Activated naive CD4-positive, alpha-beta T cell (primary cell): ENCODE results near the gene SPEF1.
A peak's percentile ranks its signal among the peaks of the same experiment; 100 is the strongest.
"Not testable (repeated sequence)": the region's sequence is repeated elsewhere in the genome, so short reads cannot be mapped to it uniquely, and the experiment has no call there.

Source experiments
- DNase-seq, 4 experiments: peaks; one replicate each; lab custom pipeline; 2025; lab: John Stamatoyannopoulos, UW

The SPEF1 gene

DNA sequence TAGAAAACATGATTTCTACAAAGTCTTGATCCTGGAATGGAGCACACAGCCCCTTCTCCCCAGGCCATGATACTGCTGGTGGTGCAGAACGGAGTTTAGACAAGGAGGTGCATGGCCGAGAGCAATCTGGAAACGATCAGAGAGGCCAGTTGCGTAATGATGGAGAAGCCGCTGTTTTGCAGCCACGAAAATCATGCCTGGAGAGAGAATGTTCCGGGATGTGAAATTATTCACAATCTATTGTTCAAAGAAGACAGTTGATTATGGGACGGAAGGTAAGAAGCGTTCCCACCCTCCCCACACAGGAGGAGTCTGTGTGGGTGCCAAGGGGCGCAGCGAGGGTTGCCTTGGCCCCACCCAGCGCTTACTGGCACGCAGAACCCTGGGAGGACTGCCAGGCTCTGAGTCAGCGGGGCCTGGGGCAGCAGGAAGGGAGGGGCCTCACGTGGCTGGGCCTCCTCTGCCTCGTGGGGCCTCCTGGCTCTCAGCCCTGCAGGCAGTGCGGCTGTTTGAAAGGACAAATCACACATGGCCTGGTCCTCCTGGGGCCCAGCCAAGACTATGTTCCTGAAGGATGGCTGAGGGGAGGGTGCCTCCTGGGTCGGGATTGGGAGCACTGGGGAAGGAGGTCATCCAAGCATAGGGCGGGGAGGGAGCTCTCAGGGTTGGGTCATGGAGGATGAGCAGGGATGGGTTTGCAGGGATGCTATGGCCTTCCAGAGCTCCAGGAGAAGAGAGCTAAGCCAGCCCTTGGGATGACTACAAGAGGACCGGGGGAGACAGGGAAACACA lies 30.4 kb upstream of the SPEF1 start:
- DNase-seq = peak; percentile 52 to 95 (median 76)

- DNase-seq = no peak
Observed at GRCh38 chr20:3808544-3808943, 27.3 kb upstream of the SPEF1 start.

GRCh38 chr20:3804781-3805180 lies 23.5 kb upstream of the SPEF1 start:
- no peak for DNase-seq

GRCh38 chr20:3804254-3804751 lies 23.1 kb upstream of the SPEF1 start:
- DNase-seq = no peak

- DNase-seq = no peak
Observed at GRCh38 chr20:3803854-3804253, 22.6 kb upstream of the SPEF1 start.

DNA sequence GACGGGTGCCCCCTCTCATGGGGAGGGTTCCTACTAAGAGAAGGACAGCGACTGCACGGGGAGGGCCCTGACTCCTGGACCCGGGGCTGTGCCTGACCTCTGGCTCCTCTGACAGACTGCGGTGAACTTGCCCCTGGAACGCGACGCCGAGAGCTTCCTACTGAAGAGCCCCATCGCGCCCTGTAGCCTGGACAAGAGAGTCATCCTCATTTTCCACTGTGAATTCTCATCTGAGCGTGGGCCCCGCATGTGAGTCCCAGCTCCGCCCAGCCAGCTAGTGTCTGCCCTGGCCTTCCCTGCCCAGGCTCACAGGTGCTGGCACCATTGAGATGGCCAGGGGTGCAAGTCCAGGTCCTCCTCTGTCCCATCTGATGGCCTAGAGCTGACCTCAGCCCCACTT lies 22.0 kb upstream of the SPEF1 start:
- no peak for DNase-seq

GRCh38 chr20:3802524-3803239 lies 21.4 kb upstream of the SPEF1 start:
- no peak for DNase-seq

GRCh38 chr20:3801846-3802245 lies 20.6 kb upstream of the SPEF1 start:
- DNase-seq = no peak

DNA sequence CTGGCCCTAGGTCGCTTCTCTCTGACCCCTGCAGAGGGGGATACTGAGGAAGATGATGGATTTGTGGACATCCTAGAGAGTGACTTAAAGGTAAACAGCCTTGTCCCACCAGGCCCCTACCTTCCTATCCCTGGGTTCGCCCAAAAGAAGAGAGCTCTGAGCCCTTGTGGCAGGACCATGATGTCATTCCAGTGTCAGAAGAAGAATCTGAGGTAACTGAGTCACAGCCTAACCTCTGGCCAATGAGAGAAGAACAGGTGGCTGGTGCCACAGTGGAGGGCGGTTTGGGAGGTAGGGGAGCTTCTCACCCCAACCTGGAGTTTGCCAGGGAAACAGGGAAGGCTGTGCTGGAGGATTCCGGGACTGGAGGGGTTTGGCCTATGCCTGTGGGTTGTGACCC lies 20.1 kb upstream of the SPEF1 start:
- no peak for DNase-seq

DNA sequence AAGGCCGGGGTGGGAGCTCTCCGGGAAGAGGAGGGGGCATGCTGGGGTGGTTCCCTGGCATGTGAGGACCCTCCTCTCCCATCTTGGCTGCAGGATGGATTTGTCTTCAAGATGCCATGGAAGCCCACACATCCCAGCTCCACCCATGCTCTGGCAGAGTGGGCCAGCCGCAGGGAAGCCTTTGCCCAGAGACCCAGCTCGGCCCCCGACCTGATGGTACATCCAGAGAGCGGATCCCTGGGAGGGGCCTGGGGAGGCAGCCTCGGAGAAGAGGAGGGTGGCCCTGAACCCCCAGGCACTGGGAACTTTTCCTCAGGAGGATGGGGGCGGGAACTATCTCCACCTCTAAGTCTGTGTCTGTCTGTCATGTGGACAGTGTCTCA lies 19.6 kb upstream of the SPEF1 start:
- DNase-seq = no peak

DNA sequence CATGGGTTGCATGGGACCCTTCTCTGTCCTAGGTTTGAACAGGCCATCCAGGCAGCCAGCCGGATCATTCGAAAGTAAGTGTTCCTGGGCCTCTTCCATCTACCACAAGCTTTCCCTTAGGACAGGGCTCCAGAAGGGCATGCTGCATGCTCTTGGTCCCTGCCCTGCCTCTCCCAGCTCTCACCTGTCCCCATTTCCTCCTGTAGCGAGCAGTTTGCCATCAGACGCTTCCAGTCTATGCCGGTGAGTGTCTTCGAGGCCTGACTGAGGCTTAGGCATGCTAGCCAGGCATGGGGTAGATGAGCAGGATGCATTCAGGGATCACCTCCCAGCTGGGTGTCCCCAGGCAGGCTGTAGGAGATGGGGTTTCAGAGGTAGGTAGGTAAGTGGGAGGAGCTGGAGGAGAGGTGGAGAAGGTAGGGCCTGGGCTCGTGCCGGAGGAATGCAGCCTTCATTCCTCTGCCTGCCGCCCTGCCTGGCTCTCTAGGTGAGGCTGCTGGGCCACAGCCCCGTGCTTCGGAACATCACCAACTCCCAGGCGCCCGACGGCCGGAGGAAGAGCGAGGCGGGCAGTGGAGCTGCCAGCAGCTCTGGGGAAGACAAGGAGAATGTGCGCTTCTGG lies 19.1 kb upstream of the SPEF1 start:
- DNase-seq = no peak

- no peak for DNase-seq
Observed at GRCh38 chr20:3798908-3799248, 17.6 kb upstream of the SPEF1 start.

DNA sequence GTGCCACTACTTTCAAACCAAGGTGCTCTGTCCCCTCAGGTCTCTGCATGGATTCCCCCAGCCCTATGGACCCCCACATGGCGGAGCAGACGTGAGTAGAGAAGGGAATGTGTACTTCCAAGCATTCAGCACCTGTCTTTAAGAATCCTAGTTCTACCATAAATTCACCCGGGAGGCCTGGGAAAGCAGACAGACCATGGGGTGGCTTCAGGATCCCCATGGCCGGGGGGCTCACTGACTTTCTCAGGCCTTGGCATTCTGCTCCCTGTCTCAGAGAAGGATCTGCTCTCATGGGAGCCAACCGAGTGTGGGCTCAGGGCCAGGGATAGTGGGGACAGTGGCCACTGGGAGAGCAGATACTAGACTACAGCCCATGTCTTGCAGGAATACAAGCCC lies 17.1 kb upstream of the SPEF1 start:
- no peak for DNase-seq

- no peak for DNase-seq
Observed at GRCh38 chr20:3797592-3798372, 16.5 kb upstream of the SPEF1 start.

- no peak for DNase-seq
Observed at GRCh38 chr20:3797226-3797545, 15.9 kb upstream of the SPEF1 start.

- DNase-seq = no peak
Observed at GRCh38 chr20:3796477-3797225, 15.4 kb upstream of the SPEF1 start.

DNA sequence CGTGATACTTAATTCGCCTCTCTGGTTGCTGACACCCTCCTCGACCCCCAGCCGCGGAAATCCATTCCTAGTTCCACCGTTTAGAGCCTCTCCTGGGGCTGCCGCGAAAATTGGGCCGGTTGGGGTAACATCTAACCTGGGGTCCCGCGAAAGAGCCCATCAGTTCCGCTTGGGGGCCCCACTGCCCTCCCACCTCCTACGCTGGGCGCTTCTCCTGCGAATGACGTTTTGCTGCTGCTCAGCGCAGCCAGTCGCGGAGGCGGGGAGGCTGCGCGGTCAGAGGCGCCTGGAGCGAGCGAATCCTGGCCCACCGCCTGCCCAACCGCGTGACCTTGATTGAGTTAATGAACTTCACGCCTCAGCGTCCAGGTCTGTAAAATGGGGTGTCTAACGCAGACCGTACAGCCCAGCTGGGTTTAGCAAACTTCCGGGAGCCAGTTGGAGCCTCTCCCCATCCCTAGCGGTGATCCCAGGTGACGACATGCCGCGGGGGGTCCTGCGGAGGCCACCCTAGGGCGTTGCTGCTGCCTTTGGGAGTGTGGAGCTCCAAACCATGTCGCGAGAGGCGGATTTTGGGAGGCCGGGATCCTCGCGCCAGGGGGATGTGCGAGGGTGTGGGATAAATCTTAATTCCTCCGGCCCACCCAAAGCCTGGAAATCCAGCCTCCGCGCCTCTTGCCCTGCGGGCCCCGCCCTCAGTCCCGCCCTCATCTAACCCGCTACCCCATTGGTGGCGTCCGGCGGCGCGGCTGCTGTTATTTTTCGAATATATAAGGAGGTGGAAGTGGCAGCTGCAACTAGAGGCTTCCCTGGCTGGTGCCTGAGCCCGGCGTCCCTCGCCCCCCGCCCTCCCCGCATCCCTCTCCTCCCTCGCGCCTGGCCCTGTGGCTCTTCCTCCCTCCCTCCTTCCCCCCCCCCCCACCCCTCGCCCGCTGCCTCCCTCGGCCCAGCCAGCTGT lies 14.5 kb upstream of the SPEF1 start, which contains the start of gene CDC25B:
Gene CDC25B (plus strand): TSS at position 800 of the 958 bp plus-strand sequence. CDS start 222 bp downstream, outside the sequence.
- peak; percentile 67 to 88 (median 78) for DNase-seq

- DNase-seq = no peak
Observed at GRCh38 chr20:3794701-3795420, 13.6 kb upstream of the SPEF1 start.

DNA sequence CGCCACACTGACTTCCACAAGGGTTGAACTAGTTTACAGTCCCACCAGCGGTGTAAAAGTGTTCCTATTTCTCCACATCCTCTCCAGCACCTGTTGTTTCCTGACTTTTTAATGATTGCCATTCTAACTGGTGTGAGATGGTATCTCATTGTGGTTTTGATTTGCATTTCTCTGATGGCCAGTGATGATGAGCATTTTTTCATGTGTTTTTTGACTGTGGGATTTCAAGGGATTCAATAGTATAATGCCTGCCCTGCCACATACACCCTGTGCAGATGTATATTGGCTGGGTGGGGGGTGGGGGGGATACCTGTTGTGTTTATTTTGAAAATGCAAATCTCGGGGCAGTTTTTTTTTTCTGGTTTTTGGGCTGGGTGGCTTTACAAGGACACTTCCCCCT lies 12.9 kb upstream of the SPEF1 start:
- not testable (repeated sequence) for DNase-seq

GRCh38 chr20:3789201-3789600 lies 8.0 kb upstream of the SPEF1 start:
- not testable (repeated sequence) for DNase-seq
